Gastroesophageal sphincter (tissue), 4 donors: Measurements from ENCODE around the gene LGI2. TPM values are rescaled to one million over a fixed set of nuclear protein-coding genes. Genes with fewer than 3 reads are reported as not detected.
"Not testable (repeated sequence)": the region's sequence is repeated elsewhere in the genome, so short reads cannot be mapped to it uniquely, and the experiment has no call there.

ENCODE experiments used
- ATAC-seq: fragments of 150-250 bp; one replicate; pipeline ENCODE4 v1.9.1; 2016; ENCODE audit warnings: mild to moderate bottlenecking, moderate library complexity
- H3K27ac ChIP-seq, 4 donors: fragments of 200-600 bp; sonication (generic) in 3 of 4; 1 replicate in 3 of 4; 2 replicates in 1 of 4; pipeline ENCODE4 v1.5.1; 2016 to 2019
- H3K27me3 ChIP-seq: fragments of 200-600 bp; sonication (generic); one replicate; pipeline ENCODE4 v1.5.1; 2019
- H3K36me3 ChIP-seq, 2 donors: fragments of 200-600 bp; sonication (generic); one replicate each; pipeline ENCODE4 v1.5.1; 2019; ENCODE audit warnings: control low read depth in 1 of 2
- H3K4me1 ChIP-seq, 3 donors: fragments of 200-600 bp; sonication (generic); 1 replicate in 2 of 3; 2 replicates in 1 of 3; pipeline ENCODE4 v1.5.1; 2016 to 2019; ENCODE audit warnings: control low read depth in 2 of 3
- H3K4me3 ChIP-seq, 2 donors: fragments of 200-600 bp; sonication (generic); one replicate each; pipeline ENCODE4 v1.5.1; 2019; ENCODE audit warnings: mild to moderate bottlenecking in 1 of 2, moderate library complexity in 1 of 2
- H3K9me3 ChIP-seq, 3 donors: fragments of 200-600 bp; sonication (generic); one replicate each; pipeline ENCODE4 v1.5.1; 2017 to 2019; ENCODE audit warnings: control low read depth in 2 of 3
- CTCF ChIP-seq, 4 experiments: fragments of 200-600 bp in 2 of 4; fragments of 450-650 bp in 2 of 4; sonication (generic) in 1 of 4; IDR thresholded peaks; one replicate each; pipeline ENCODE4 v1.5.1; 2017 to 2019; ENCODE audit warnings: antibody characterized with exemption in 4 of 4, mild to moderate bottlenecking in 2 of 4, moderate library complexity in 2 of 4
- EP300 ChIP-seq: sonication (generic); formaldehyde crosslinking; IDR thresholded peaks from one replicate; pipeline ENCODE4 v1.6.1; 2017; ENCODE audit warnings: antibody characterized with exemption, mild to moderate bottlenecking
- POLR2A ChIP-seq, 2 donors: fragments of 450-650 bp; IDR thresholded peaks; one replicate each; pipeline ENCODE4 v1.6.1; 2017; ENCODE audit warnings: antibody characterized with exemption in 2 of 2, mild to moderate bottlenecking in 2 of 2, moderate library complexity in 1 of 2
- POLR2AphosphoS5 ChIP-seq: sonication (generic); formaldehyde crosslinking; IDR thresholded peaks from one replicate; pipeline ENCODE4 v1.6.1; 2017; ENCODE audit warnings: antibody characterized with exemption
- WGBS, 2 donors: methylation state at CpG; one replicate each; pipeline ENCODE4 v1.1.5; 2018; ENCODE audit warnings: low coverage in 1 of 2; 5-methylcytosine and 5-hydroxymethylcytosine counted together
- total RNA-seq, 4 donors: library from RNA; depleted of rRNA; stranded (reverse); fragments of >200 nt; gene quantifications; one replicate each; pipeline ENCODE4 v1.1.0, GENCODE V29; 2016

The LGI2 gene
- total RNA-seq, 4 donors from 2014 or later, result 3.2 to 23.0 (median 11.9) TPM

DNA sequence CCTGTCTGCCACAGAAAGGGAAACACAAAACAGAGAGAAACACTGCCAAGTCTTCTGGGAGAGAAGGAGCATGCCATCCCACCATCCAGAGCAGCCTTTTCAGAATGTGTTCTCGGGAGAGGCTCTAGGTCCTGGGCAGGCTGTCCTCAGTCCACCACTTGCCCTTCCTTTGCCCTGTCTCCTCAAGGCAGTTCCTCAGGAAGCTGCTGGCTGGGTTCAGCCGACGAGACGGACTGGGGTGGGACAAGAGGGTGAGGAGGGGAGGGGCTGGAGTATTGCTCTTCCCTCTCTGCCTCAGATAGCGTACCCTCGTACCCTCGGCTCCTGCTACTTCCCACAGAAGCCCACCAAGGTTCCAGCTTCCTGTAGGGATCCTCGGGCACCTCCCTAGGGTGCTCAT lies 26.6 kb upstream of the LGI2 start:
- no peak for ATAC-seq

DNA sequence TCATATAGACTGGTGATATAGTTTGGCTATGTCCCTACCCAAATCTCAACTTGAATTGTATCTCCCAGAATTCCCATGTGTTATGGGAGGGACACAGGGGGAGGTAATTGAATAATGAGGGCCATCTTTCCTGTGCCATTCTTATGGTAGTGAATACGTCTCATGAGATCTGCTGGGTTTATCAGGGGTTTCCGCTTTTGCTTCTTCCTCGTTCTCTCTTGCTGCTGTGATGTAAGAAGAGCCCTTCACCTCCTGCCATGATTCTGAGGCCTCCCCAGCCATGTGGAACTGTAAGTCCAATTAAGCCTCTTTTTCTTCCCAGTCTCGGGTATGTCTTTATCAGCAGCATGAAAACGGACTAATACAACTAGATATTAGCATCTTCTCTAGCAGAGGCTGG lies 21.3 kb upstream of the LGI2 start:
- H3K27ac ChIP-seq, ATAC-seq, H3K4me3 ChIP-seq, H3K27me3 ChIP-seq, H3K36me3 ChIP-seq, H3K4me1 ChIP-seq, H3K9me3 ChIP-seq: not testable (repeated sequence)
- 88 to 92% methylated on average over 4 to 5 of the region's 5 CpGs for WGBS, 2 donors

More for the DNA sequence above, 26.6 kb upstream of the LGI2 start:
- Histone ChIP-seq H3K27ac (no peak overlapping the region), H3K36me3 (no peaks in the 10 kb centered on the region), H3K27me3 (no peaks in the 10 kb centered on the region), H3K9me3 (no peaks in the 10 kb centered on the region), H3K4me1 (peaks cover 0 to 7% (median 0%) of the 10 kb centered on the region in 3 donors), H3K4me3 (no peak overlapping the region)
- TF ChIP-seq POLR2A (IDR thresholded peaks at IDR 0.05) (no peak), POLR2AphosphoS5 (no peak), EP300 (no peak), CTCF (IDR thresholded peaks at IDR 0.05) (no peak)
- 45 to 67% methylated on average over 1 to 6 of the region's 8 CpGs for WGBS, 2 donors

DNA sequence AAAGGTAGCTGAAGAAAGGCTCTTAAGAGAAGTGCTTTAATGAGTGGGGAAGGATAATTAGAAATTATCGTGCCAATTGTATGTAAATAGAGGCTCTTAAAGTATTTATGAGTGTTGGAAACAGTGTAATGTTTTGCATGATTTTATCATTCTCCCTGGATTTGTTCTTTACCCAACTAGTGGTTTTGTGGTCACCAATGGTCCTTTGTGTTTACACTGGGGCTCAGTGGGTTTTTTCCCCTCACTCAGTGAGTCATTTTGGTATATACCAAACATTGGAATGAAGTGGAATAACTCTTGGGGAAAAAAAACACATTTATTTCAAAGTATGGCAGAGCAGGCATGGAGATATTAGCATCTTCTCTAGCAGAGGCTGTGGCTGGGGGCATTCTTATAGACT lies 20.8 kb upstream of the LGI2 start:
- no peak for ATAC-seq
- Histone ChIP-seq H3K27ac (no peak overlapping the region), H3K4me3 (no peak overlapping the region), H3K27me3 (no peaks in the 10 kb centered on the region), H3K9me3 (no peaks in the 10 kb centered on the region), H3K4me1 (no peaks in the 10 kb centered on the region), H3K36me3 (no peaks in the 10 kb centered on the region)
- TF ChIP-seq POLR2AphosphoS5, result no peak
- TF ChIP-seq POLR2A (IDR thresholded peaks at IDR 0.05), result no peak
- TF ChIP-seq CTCF (IDR thresholded peaks at IDR 0.05), result no peak
- no peak for TF ChIP-seq EP300
- 95 to 100% methylated on average over 1 of the region's 1 CpG for WGBS, 2 donors

DNA sequence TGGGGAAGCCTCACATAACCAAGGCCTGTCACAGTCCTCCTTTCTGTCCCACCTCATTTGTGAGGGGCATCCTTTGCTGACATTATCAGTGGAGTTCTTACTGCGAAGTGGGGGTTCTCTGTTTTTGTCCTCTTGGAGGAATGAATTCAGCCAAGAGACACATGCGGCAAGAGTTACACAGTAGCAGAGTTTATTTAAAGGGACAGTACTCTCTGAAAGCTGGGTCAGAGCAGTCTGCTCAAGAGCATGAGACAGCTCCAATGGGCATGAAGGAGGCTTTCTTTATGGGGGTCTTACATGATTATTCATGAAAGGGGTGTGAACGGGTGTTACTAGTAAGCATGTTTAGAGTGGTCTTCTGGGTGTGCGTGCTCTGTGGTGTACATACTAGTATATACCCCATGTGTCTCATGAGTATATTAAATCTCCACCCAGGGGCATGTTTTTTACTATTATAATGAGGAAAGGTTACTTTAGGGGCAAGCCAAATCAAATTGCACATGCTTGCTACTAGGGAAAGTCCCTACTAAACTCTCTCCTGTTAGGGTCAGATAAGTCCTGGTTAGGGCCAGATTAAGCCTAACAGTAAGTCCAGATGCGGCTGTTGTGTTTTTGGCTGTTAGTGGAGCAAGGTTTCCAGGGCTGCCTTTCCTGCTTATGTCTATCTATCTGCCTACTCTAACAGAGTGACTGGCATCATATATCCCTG lies 19.8 kb upstream of the LGI2 start:
- no peak overlapping the region for H3K27ac ChIP-seq
- H3K4me1 ChIP-seq, result peaks cover 0 to 3% (median 0%) of the 10 kb centered on the region in 3 donors
- TF ChIP-seq EP300 (no peak), CTCF (IDR thresholded peaks at IDR 0.05) (no peak), POLR2AphosphoS5 (no peak), POLR2A (IDR thresholded peaks at IDR 0.05) (no peak)
- H3K9me3 ChIP-seq, result no peaks in the 10 kb centered on the region
- no peak for ATAC-seq
- WGBS, 2 donors, result 84 to 94% methylated on average over 3 to 5 of the region's 5 CpGs
- no peaks in the 10 kb centered on the region for H3K27me3 ChIP-seq
- H3K4me3 ChIP-seq, result no peak overlapping the region
- no peaks in the 10 kb centered on the region for H3K36me3 ChIP-seq

- WGBS, 2 donors, result no CpG with 5 or more reads among the region's 5 CpGs
Measured at GRCh38 chr4:25043548-25043947, 12.8 kb upstream of the LGI2 start.

More at GRCh38 chr4:25043548-25043947, 12.8 kb upstream of the LGI2 start:
- TF ChIP-seq POLR2A (IDR thresholded peaks at IDR 0.05) (no peak), CTCF (IDR thresholded peaks at IDR 0.05) (no peak), EP300 (no peak), POLR2AphosphoS5 (no peak)
- Histone ChIP-seq H3K27me3 (no peaks in the 10 kb centered on the region), H3K36me3 (no peaks in the 10 kb centered on the region), H3K27ac (no peak overlapping the region), H3K9me3 (no peaks in the 10 kb centered on the region), H3K4me3 (no peak overlapping the region), H3K4me1 (peaks cover 0 to 3% (median 0%) of the 10 kb centered on the region in 3 donors)
- ATAC-seq, result no peak
